OCI-LY7 (cell line): ENCODE measurements around the gene ATP6V0C. TPM values are rescaled to one million over a fixed set of nuclear protein-coding genes. Genes with fewer than 3 reads are reported as not detected.

ENCODE experiments used
- BruUV-seq: library from RNA; stranded (reverse); fragments of 400-500 nt; replicated peaks from 2 replicates; lab custom pipeline; 2021; lab: Mats Ljungman, UMichigan
- CTCF ChIA-PET: fragments of 300-600 bp; sonication (Branson Sonifier 250); formaldehyde crosslinking; loops from one replicate; lab custom pipeline; 2022; ENCODE audit warnings: antibody characterized with exemption; ENCODE audit not compliant: unreplicated experiment; lab: Charles Lee
- POLR2A ChIA-PET: fragments of 300-600 bp; sonication (Branson Sonifier 250); formaldehyde crosslinking; loops from one replicate; lab custom pipeline; 2022; ENCODE audit warnings: antibody characterized with exemption; lab: Charles Lee
- DNase-seq: peaks from one replicate; pipeline ENCODE4 v3.0.0-alpha.2; 2015; ENCODE audit warnings: low spot score
- H2AFZ ChIP-seq: fragments of 200-600 bp; sonication (generic), shearing (Covaris generic); 2 replicates; pipeline ENCODE4 v1.6.1; 2014; ENCODE audit warnings: mild to moderate bottlenecking, antibody characterized with exemption, low read length, moderate library complexity
- H3K27ac ChIP-seq: fragments of 200-600 bp; sonication (generic); 2 replicates; pipeline ENCODE4 v1.5.1; 2014; ENCODE audit warnings: mixed run types, low read depth, mild to moderate bottlenecking, moderate library complexity, low read length, inconsistent platforms; ENCODE audit not compliant: poor library complexity, severe bottlenecking
- H3K36me3 ChIP-seq: fragments of 200-600 bp; sonication (generic); 2 replicates; pipeline ENCODE4 v1.6.1; 2014; ENCODE audit warnings: mild to moderate bottlenecking, antibody characterized with exemption, low read length, moderate library complexity, mixed read lengths; ENCODE audit not compliant: insufficient read depth
- H3K4me1 ChIP-seq: fragments of 200-600 bp; sonication (generic); 2 replicates; pipeline ENCODE4 v1.5.1; 2014; ENCODE audit warnings: mild to moderate bottlenecking, low read length; ENCODE audit not compliant: insufficient read depth, poor library complexity, severe bottlenecking
- H3K4me2 ChIP-seq: fragments of 200-600 bp; sonication (generic); 2 replicates; pipeline ENCODE4 v1.6.1; 2014; ENCODE audit warnings: mild to moderate bottlenecking, low read length
- H3K4me3 ChIP-seq: fragments of 200-600 bp; sonication (generic); 2 replicates; pipeline ENCODE4 v1.5.1; 2014; ENCODE audit warnings: mild to moderate bottlenecking, low read depth, low read length; ENCODE audit not compliant: poor library complexity, severe bottlenecking
- H3K79me2 ChIP-seq: fragments of 200-600 bp; sonication (generic); 2 replicates; pipeline ENCODE4 v1.6.1; 2016; ENCODE audit warnings: low read depth, mild to moderate bottlenecking, low read length, moderate library complexity, mixed read lengths; ENCODE audit not compliant: insufficient read depth
- H3K9me2 ChIP-seq: fragments of 200-600 bp; sonication (generic); 2 replicates; pipeline ENCODE4 v1.6.1; 2016; ENCODE audit warnings: mild to moderate bottlenecking, low read length, mixed read lengths; ENCODE audit not compliant: insufficient read depth
- H3K9me3 ChIP-seq: fragments of 200-600 bp; sonication (generic); 2 replicates; pipeline ENCODE4 v1.6.1; 2014; ENCODE audit warnings: mild to moderate bottlenecking, mixed run types, low read length, mixed read lengths
- H4K20me1 ChIP-seq: fragments of 200-600 bp; sonication (generic); 2 replicates; pipeline ENCODE4 v1.6.1; 2014; ENCODE audit warnings: mild to moderate bottlenecking, antibody characterized with exemption, low read length, moderate library complexity, mixed read lengths; ENCODE audit not compliant: insufficient read depth
- EZH2phosphoT487 ChIP-seq: fragments of 200-600 bp; sonication (generic); IDR thresholded peaks from 2 replicates; pipeline ENCODE4 v1.6.1; 2018; ENCODE audit warnings: low read depth, borderline replicate concordance, mild to moderate bottlenecking, mixed run types, antibody characterized with exemption, low read length, moderate library complexity, mixed read lengths
- intact Hi-C: fragments of 100-400 bp; cut with micrococcal nuclease; formaldehyde crosslinking; loops from one replicate; pipeline ENCODE4 v1.10.0; 2022; ENCODE audit not compliant: unreplicated experiment
- total RNA-seq, 2 experiments: library from RNA; depleted of rRNA in 1 of 2; stranded (reverse); fragments of >200 nt in 1 of 2; shearing (Covaris generic) in 1 of 2; gene quantifications; 2 replicates each; pipeline ENCODE4 v1.2.3, GENCODE V29; 2014 to 2022
- TF ChIP-seq, protein P1 (sequence below): fragments of 200-600 bp; sonication (generic); conservative IDR thresholded peaks from 2 replicates; pipeline ENCODE4 v1.5.1; 2014; ENCODE audit warnings: mild to moderate bottlenecking, antibody characterized with exemption, low read length, moderate library complexity, mixed read lengths

Gene ATP6V0C
- total RNA-seq, 2 experiments from 2014 or later, result 16.4 to 94.3 TPM

DNA sequence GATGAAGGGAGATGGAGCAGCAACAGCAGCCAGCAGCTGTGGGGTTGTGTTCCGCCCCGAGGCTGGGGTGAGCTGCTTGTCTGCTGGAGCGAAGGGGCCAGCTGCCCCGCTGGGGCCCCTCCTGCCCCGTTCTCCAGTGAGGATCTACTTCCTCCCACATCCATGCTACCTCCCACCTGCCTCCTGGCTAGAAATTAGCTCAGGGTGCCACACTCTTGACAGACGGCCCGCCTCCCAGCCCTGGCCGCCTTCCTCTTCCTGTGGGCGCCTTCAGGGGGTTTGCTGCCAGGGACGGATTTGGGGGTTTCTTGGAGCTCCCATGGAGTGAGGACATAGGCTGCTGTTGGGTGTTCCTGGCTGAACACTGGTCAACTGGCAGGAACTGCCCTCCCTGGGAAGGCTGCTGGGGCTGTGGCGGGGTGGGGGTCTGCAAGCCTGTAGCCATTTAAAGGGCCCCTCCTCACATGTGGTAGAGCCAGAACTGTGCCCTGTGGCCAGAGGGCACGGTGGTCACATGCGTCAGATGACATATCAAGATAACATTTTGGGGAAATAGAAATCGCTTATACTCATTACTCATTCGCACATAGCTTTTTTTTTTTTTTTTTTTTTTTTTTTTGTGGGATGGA is 25.7 kb upstream of the ATP6V0C start:
- Histone ChIP-seq H3K79me2 (no peaks in the 10 kb centered on the region), H4K20me1 (no peaks in the 10 kb centered on the region), H2AFZ (no peak overlapping the region), H3K9me2 (no peaks in the 10 kb centered on the region), H3K4me2 (no peak overlapping the region), H3K4me1 (peaks cover 6% of the 10 kb centered on the region), H3K9me3 (no peaks in the 10 kb centered on the region), H3K4me3 (no peak overlapping the region), H3K36me3 (peaks cover 20% of the 10 kb centered on the region; the same call in 1 of the 2 replicates), H3K27ac (no peak overlapping the region)
- ChIA-PET POLR2A (interaction anchor here (0.5 to 0.6 kb wide), 2 partner anchors 127 to 233 kb away, joined by 3 to 6 read pairs; no protein-coding TSS in a partner anchor), CTCF (no interaction called here)
- DNase-seq, result no peak
- intact Hi-C loops, result loop anchor here (5.0 kb wide), 1 partner anchor 151 kb away; no protein-coding TSS in a partner anchor
- no peak for TF ChIP-seq EZH2phosphoT487
- TF ChIP-seq, protein P1, sequence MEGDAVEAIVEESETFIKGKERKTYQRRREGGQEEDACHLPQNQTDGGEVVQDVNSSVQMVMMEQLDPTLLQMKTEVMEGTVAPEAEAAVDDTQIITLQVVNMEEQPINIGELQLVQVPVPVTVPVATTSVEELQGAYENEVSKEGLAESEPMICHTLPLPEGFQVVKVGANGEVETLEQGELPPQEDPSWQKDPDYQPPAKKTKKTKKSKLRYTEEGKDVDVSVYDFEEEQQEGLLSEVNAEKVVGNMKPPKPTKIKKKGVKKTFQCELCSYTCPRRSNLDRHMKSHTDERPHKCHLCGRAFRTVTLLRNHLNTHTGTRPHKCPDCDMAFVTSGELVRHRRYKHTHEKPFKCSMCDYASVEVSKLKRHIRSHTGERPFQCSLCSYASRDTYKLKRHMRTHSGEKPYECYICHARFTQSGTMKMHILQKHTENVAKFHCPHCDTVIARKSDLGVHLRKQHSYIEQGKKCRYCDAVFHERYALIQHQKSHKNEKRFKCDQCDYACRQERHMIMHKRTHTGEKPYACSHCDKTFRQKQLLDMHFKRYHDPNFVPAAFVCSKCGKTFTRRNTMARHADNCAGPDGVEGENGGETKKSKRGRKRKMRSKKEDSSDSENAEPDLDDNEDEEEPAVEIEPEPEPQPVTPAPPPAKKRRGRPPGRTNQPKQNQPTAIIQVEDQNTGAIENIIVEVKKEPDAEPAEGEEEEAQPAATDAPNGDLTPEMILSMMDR, result no peak
- no TSS peak for BruUV-seq

DNA sequence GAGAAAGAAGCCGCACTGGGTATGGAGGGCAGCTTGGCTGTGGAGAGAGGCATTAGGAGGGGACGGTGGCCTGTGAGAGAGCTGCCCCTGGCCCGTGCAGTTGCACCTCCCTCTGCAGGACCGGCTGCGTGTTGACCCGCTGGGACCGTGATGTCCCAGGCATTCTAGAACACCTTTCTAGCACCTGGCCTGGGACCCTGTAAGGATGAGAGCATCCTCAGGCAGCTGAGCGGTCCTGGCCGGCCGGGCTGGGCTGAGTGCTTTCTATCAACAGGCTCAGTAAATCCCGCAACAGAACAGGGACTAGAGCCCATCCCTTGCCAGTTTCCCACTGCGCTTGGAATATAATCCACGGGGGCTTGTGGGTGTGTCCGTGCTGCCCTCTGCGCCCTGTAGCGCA is 24.2 kb upstream of the ATP6V0C start:
- no peak for TF ChIP-seq EZH2phosphoT487
- TF ChIP-seq, protein P1, result no peak
- H3K4me2 ChIP-seq, result no peak overlapping the region
- H3K27ac ChIP-seq, result no peak overlapping the region
- H4K20me1 ChIP-seq, result no peaks in the 10 kb centered on the region
- no TSS peak for BruUV-seq
- H3K9me2 ChIP-seq, result no peaks in the 10 kb centered on the region
- DNase-seq, result no peak
- intact Hi-C loops, result loop anchor here (5.0 kb wide), 1 partner anchor 152 kb away; no protein-coding TSS in a partner anchor
- ChIA-PET CTCF (no interaction called here), POLR2A (no interaction called here)
- no peak overlapping the region for H2AFZ ChIP-seq
- peaks cover 6% of the 10 kb centered on the region for H3K4me1 ChIP-seq
- no peaks in the 10 kb centered on the region for H3K79me2 ChIP-seq
- no peaks in the 10 kb centered on the region for H3K9me3 ChIP-seq
- H3K4me3 ChIP-seq, result no peak overlapping the region
- peaks cover 20% of the 10 kb centered on the region; the same call in 1 of the 2 replicates for H3K36me3 ChIP-seq
